GM18909 (cell line): ENCODE measurements around the gene TSPAN2.
A peak's percentile ranks its signal among the peaks of the same experiment; 100 is the strongest.

Experiments used
- ATAC-seq: cut with Tn5 transposase; IDR thresholded peaks from one replicate; pipeline ENCODE4 v1.9.1; 2021; ENCODE audit warnings: mild to moderate bottlenecking; ENCODE audit not compliant: unreplicated experiment, poor library complexity

Gene TSPAN2

GRCh38 chr1:115077984-115078330 is 11.3 kb downstream of the TSPAN2 start:
- no peak for ATAC-seq

DNA sequence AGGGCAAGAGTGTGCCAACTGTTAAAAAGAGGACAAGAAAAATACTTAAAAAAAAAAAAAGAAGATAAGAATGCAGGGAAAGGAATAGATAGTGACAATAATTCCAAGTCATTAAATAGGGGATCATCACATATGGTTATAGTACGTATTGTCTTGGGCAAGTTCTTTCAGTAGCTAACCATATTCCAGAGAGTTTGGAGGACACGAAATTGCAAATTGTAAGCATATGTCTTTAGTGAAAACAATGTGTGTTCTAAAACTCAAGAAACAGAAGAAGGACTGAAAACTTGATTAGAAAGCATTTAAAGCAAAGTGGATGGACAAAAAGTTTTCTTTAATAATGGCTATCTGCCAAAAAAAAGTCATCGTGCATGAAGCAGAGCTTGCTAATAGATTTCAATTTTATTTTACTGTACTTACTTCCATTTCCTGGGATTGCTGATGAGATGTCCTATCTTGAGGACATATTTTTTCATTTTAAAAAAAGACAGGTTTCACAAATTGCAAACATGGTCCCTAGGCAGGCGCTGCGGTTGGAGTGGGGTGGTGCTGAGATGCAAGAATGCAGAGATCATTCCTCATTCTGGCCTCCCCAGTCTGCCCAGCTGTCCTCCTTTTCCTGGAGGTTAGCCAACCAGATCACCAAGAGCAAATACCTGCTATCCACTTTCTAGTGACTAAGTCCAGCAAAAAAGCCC is 11.9 kb downstream of the TSPAN2 start:
- no peak for ATAC-seq

- no peak for ATAC-seq
These were observed 12.9 kb downstream of the TSPAN2 start for GRCh38 chr1:115076384-115076915.

DNA sequence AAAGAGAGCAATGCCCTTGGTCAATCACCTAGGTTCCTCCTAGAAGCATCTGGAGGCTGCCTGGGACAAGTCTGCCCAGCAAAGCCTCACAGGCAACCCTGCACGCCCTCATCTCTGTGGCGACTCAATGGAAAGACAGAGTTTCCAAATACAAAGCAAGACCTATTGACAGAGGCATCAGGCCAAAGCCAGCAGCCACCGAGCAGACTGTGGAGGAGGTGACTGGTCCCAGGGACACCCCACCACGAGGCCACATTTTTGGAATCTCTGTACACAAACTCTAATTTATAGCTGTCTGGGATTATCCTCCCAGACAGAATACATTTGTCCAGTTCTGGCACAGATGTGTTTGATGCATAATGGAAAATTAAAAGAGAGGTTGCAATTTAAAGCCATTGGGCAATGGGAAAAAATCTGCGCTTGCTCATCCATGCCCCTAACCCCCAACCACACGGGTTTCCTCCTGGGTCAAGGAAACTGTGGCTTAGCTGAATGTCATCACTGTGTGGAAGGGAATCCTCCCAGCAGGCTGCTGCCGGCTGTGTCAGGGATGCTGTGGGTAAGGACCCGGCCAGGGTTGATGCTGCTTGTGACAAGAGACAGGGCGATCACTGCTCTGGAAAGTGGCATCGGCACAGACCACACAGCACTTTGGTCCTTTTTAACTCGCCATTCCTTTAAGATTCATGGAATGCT is 14.3 kb downstream of the TSPAN2 start:
- no peak for ATAC-seq

DNA sequence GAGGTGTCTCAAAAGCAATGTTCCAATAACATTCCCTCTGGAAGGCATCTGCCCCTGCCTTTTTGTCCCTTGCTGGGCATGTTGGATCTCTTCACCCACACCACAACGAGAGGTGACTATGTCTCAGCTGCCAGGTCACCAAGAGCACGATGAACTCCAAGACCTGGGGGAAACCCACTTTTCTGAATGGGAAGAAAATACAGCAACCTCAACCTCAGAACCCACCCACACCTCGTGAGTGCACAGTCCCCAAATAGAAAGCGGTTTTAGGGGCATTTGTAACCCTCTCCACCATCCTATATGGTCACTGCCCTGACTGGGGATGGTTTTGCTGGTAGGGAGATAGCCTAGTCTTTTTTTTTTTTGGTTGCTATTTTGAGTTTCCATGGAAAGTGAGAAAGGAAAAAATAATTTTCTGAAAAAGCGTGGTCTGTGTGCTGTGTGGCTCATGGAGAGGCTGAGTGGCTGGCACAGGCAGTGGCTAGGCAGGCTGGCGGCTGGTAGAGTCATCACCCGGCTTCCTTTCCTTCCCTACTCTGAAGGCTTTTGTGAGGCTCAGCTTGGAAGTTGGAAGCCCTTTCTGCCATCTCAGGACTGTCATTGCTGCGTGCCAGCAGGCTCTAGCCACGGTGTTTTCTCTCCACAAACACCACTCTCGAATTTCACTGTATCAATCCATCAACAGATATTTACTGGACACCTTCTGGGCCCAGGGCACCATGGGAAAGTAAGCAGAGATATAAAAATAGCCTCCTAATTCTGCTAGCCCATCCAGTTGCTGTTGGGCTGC is 15.8 kb downstream of the TSPAN2 start:
- no peak for ATAC-seq

DNA sequence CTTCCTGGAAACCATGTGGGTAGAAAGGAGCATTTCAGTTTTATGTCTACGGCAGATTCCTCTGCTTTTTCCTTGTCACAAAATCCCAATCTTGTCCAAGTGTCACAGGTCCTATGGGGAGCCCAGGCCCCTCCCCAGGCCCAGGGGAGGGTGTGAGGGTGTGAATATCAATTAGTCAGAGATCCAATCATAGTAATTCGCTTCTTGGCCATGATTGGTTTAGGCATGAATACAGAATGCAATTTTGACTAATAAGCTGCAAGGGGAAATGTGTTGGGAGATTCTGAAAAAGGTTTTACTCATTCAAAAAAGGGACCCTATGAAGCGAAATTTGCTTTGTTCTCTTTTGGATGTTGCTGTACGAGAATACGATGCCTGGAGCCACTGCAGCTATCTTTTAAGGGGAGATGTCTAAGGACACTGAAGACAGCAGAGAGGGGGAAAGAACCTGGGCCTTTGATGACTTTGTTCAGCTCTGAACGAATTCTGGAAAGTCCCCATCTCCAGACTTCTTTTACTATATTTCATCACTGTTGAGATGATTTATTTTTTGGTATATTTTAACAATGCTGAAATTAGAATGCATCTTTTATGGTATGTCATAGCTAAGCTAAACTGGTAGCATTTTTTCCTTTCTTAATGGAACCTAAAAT is 18.2 kb downstream of the TSPAN2 start:
- no peak for ATAC-seq

DNA sequence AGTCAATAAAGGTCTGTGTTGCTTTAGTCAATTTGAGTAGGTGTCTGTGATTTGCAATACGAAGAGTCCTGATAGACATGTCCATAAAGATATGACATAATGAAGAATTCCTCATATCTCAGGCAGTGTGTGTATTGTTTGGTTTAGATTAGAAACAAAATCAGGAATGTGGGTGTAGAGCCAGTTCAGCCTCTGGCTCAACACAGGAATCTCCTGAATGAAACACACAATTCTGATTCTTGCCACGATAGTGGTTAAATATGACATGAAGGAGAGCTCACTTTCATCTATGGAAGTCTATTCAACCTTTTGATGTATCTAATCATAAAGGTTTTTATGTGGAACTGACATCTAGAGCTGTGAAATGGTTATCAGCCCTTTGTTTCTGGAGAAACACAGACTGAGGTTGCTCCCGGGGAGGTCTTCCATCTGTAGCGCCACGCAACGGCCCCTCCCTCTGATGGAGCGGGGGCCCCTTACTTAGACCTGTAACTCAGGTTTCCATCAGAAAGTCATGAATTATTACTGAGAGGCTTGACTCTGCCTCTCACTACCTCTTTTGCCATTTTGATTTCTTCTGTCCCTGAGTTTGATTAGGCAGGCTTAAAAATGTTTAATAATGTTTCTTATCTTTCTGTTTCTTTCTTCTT is 19.5 kb downstream of the TSPAN2 start:
- no peak for ATAC-seq

- ATAC-seq = no peak
These were observed 20.3 kb downstream of the TSPAN2 start for GRCh38 chr1:115068826-115069585.

GRCh38 chr1:115067161-115067859 is 22.0 kb downstream of the TSPAN2 start:
- no peak for ATAC-seq

DNA sequence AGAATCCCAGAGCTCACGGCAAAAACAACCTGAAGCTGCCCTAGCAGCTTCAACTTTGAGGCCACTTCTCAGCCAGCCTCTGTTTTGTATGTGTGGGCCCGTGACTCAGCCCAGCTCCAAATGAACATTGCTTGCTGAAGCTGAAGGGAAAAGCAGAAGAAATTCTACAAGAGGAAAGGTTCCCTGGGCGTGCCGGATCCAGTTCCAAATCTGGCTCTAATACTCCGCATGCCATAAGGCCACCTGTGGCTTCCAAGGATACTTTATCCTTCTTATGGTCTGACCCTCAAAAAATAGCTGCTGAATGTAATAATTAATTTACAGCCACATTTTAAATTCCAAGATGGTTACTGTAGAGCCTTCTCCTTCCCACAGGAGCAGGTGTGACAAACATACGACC is 24.3 kb downstream of the TSPAN2 start:
- no peak for ATAC-seq

DNA sequence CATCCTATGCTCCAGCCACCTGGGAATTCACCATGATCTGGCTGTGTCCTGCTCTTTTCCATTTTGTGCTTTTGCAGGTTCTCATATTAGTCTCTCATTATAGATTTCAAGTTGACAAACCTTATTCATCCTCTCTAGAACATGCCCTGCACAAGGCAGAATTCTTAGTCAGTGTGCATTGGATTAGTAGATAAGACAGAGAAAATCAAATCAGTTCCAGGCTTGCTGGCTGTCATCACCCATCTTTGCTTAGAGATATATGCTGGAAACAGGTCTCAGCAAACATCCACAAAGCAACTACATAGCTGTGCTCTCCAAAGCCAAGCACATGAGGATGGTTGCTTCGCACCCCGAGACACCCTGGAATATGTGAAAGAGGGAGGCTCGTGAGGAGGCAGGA is 24.8 kb downstream of the TSPAN2 start:
- ATAC-seq = no peak

DNA sequence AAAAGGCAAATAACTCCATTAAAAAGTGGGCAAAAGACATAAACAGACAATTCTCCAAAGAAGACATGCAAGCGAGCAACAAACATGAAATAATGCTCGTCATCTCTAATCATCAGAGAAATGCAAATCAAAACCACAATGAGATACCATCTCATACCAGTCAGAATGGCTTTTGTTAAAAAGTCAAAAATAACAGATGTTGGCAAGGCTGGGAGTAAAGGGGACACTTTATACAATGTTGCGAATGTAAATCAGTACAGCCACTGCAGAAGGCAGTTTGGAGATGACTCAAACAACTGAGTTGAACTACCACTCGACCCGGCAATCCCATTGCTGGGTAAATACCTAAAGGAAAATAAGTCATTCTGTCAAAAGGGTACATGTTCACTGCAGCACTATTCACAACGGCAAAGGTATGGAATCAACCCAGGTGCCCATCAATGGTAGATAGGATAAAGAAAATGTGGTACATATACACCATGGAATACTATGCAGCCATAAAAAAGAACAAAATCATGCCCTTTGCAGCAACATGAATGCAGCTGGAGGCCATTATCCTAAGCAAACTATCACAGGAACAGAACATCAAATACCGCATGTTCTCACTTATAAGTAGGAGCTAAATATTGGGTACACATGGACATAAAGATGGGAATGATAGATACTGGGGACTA is 25.9 kb downstream of the TSPAN2 start:
- no peak for ATAC-seq

DNA sequence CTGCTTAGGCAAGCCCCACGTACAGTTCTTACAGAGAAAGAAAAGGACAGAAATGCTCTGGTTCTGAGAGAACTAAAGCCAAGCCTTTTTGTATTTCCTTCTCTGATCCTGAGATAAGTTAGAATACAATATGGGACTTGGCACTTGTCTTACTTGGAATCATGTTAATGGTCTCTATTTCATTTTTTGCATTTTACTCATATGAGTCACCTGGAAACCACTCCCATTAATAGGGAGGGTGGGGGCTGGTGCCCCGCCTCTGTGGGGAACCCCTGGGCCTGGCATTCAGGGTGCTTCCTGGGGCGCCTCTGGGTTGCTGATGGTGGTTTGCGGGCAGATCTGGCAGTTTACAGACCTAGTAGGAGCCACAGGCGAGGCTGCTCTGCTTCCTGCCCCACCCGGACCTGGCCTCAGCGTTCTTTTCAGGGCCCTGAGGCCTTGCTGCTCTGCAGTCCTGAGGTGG is 26.7 kb downstream of the TSPAN2 start:
- ATAC-seq = peak; percentile 94

DNA sequence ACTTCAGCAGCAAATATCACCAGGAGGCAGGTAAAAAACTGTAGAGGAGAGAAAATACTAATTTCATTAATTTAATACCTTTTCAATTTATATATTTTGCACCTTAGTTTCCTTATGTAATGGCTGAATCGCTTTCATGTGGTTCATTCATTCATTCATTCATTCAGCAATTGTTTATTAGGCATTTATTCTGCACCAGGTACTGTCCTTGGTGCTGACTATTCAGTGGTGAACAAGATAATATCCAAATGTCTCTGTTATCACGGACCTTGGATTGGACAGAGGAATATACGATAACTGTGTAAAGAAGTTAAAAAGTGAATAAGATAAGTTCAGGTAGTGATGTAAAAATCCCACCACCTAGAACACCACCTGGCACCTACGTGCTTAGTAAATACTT is 28.8 kb downstream of the TSPAN2 start:
- no peak for ATAC-seq

- ATAC-seq = no peak
These were observed 30.0 kb downstream of the TSPAN2 start for GRCh38 chr1:115059316-115059715.

DNA sequence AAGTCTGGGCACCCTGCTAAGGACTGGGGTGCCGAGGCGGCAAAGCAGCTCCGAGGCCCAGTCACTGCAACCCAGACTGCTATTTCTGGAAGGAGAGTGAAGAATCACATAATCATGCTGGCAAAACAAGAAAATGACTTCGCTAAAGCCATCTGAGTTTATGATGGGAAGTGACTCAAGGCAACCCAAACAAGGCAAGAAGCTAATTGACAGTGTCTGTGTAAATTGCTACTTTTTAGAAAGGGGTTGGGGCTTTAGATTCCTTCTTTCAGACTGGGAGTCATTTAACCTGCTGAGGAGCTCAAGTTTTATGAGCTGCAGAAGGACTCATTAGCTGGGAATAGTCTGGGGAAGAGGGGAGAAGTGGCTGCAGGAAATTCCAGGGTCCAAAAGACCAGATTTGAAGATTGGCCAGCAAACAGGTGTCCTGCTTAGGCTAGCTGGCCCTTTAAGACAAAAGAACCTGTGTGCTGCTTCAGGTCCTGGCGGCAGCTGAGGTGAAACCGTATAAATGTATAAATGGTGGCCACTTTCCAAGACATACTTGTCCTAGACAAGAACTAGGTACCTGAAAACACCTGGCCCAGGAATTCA is 31.5 kb downstream of the TSPAN2 start:
- no peak for ATAC-seq

DNA sequence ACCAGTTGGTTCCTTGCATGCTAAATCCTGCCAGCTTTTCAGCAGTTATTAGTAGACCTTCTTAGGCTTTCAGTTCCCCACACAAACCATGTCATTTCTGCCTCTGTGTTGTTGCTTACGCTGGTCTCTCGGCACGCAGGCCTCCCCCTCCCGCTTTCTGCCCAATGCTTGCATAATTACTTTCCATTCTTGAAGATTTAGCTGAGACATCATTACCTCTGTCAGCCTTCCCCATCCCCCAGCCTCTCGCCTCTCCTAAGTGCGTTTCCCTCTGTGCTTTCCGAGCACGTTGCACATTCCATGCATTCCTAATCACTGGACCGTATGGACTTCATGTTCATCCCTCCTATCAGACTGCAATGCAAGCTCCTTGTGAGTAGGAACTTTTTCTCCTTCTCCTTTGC is 32.9 kb downstream of the TSPAN2 start:
- no peak for ATAC-seq
